NCI-H146 treated with DMSO at 0.1 percent for 48 hours (cell line): Measurements from ENCODE around the gene DUOX1.

Experiments used
- DNase-seq: peaks from one replicate; lab custom pipeline; 2025; ENCODE audit not compliant: unreplicated experiment; lab: John Stamatoyannopoulos, UW

DUOX1 gene

DNA sequence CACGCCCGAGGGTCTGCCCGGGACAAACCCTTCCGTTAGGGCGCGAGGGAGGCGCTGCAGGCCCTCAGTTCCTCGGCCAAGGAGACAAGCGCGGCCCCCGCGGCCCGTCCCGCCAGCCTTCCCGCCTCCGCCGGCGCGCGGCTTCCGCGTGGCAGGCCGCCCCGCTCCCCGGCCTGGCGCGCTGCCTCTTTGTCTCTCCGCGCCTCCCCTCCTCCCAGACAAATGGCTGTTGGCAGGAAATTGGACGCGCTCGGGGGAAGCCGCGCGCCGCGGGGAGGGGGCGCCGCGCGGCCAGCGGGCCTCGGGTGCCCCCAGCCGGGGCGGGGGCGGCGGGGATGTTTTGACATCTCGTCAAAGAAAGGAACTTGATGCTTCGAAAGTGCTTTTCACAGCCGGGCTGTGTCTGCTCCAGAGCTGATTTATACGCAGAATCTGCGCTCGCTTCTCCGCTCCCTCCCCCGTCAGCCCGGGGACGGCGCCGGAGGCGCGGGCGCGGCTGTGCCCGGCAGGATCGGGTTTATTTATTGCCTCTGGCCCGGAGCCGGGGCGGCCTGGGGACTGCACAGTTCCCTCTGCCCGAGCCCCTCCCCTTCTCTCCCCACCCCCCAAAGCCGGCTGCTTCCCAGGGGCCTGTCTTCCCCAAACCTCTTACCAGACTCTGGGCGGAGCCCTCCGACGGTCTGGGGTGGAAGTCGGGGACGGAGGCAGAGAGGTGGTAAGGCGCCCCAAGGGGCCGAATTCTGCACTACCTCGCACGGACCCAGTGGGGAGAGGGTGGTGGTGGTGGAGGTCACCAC lies 37.2 kb downstream of the DUOX1 start:
- DNase-seq, result peak; percentile 25

DNA sequence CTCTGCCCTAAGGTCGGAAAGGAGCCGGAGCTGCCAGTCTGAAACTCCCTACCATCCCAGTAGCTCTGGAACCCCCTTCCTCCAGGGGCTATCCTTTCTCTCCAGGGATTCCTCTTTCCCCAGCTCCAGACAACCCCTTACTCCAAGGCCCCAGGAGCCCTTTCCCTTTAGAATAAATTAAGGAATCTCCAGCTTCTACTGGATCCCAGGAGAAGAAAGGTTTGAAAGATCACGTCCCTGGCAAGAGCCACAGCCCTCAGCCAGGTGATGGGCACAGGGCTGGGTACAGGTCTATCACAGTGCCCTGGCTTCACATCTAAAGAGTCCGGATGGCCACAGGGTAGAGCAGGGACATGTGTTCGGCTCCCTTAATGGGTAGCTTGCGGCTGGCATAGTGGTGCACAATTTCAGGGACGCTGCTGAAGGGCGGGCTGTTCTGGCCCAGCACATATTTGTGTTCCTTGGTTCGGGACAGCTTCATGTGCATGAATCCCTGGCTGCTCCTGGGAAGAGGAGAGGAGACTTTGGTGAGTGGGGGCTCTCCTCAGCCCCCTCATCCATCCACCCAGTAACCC lies 37.9 kb downstream of the DUOX1 start:
- DNase-seq, result no peak

DNA sequence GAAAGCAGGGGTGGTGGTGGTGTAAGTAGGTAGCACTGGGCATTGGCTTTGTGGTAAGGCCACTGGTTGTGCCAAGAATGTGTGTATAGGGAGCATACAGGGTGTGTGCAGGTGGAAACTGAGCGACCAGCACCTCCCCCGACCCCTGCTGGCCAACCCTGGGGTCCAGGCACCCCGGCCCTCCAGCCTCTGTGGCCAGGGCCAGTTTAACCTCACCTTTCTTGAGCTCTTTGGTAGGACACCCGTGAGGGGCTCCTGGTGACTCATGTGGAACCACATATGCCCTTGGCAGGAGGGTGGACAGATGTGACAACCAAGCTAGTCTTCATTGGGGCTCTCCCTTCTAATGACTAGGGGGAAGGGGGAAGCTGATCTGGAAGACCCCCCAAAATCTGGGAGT lies 38.5 kb downstream of the DUOX1 start:
- DNase-seq, result no peak

DNA sequence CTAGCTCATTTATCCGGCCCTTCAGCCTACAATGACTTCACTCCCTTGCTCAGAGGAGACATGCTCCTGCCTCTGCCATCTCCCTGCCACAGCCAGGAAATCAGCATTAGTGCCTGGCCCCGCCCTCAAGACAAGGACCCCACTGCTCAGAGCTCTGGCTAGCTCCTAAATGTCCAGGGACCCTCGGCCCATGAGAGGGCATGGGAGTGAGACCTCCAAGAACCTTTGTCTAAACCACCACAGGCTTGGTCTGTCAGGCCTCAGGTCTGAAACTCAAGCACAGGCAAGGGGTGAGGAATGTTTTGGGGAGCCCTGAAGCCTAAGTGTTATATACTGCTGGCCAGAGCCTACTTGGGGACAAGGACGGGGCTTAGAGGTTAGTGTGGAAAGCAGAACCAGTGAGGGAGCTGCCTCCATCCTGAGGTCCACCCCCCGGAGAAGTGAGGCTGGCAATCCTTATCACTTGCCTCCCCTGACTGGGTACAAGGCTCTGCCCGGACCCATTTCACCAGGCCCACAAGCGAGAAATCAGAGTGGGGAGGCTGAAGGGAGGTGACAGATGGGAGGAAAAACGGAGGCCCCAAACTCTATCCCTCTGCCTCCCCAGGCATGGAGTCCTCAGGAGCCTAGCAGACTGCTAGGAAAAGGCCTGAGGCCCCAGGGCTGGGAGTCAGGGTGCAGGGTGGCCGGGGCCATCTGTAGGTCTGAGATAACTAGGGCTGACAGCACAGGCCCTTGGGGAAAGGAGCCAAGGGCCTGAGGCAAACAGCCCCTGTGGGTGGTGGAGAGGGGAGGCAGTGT lies 39.2 kb downstream of the DUOX1 start:
- DNase-seq, result no peak

DNA sequence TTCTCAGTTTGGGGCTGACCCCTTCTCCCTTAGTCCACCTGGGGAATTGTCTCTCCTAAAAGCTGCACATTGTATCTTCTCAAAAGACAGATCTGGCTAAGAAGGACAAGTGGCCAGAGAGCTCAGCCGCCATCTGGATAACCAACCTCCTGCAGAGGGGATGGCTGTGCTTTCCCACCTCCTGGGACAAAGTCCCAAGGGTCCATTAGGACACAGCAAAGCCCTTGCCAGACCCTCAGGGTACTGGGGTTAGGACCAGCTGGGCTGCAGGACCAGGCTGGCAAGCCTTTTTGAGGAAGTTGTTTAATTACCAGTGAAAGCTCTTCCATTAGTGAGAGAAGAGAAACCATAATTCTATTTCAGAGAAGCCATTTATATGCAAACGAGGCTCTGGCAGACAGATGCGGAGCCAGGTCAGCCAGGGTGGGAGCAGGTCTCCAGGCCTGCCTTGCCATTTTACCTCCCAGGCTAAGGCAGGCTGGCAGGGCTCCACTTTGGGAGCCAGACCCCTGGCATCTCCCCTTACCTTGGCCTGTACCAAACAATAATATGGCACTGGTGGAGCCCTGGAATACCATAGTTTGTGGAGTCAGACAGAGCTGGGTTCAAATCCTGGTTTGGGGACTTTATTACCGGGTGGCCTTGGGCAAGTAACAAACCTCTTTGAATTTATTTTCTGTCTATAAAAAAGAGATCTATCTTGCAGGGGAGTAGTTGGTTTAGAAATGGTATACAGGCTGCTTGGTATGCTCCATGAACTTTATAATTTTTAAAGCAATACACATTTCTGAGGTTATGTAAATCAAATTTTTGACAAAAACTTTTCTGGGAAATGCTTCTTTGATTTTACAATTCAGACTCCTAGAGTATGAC lies 40.0 kb downstream of the DUOX1 start:
- DNase-seq, result no peak

DNA sequence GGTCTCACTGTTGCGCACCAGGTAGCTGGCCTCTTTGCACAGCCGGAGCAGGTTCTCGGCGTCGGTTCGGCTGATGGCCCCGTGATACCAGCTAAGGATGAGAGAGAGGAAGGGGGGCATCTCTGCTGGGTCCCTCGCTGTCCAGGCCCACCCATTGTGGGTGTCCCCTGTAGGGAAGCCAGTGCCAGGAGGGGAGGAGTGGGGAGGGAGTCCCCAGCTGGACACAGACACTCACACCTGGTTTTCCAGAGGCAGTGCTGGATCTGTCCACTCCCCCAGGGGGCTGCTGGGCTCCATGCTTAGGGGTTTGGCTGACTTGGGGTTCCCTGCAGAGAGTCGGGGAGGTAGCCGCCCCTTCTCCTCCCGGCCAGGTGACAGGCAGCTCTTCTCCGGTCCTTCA lies 42.1 kb downstream of the DUOX1 start:
- no peak for DNase-seq

DNA sequence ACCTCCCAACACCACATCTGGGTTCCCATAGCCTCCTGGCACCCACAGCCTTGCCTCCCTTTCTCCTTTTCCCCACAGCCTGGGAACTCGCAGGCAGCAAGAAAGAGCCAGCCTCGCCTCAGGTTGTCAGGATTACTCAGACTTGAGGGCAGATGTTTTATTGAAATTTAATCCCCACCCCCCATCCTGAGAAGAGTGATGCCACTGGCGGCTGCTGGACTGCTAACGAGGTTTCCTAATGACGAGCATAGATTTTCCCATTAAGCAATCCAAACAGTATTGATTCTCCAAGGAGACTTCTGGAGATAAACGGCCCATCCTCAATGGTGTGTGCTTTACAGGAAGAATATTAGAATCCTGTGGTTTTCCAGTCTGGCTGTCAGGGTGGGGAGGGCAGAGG lies 44.3 kb downstream of the DUOX1 start:
- DNase-seq, result no peak

DNA sequence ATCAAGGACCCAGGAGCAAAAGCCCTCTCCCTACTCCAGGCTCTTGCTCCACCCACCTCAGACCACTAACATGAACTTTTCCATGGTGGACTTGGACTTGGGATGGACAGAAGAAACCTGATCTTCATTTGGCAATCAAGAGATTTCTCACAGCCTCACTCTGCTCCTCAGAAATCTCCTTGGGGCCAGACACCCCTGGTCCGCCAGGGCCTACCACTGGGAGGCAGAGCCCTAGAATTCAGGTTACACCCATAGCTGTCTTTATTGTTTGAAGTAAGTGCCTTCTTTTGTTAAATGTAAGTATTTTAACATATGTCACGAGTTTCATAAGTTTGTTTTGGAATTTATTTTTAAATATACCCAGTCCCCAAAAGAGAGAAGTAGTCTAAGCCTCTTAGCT lies 44.8 kb downstream of the DUOX1 start:
- DNase-seq, result no peak

DNA sequence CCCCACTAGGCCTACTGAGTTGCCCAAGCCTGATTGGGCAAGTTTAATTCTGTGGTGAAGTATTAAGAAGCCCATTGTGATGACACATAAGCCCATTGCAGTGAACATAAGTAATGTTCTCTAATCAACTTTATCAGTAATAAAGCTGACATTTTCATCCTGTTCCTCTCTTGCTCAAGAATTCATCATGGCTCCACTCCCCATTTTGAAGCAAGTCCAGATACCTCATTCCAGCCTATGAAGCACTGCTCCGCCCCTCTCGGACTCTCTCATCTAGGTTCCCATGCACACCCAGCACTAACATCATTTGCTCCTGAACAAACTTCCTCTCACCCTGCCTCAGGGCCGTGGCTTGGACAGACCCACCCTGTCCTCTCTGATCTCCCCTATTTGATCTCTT lies 47.5 kb downstream of the DUOX1 start:
- DNase-seq, result no peak

DNA sequence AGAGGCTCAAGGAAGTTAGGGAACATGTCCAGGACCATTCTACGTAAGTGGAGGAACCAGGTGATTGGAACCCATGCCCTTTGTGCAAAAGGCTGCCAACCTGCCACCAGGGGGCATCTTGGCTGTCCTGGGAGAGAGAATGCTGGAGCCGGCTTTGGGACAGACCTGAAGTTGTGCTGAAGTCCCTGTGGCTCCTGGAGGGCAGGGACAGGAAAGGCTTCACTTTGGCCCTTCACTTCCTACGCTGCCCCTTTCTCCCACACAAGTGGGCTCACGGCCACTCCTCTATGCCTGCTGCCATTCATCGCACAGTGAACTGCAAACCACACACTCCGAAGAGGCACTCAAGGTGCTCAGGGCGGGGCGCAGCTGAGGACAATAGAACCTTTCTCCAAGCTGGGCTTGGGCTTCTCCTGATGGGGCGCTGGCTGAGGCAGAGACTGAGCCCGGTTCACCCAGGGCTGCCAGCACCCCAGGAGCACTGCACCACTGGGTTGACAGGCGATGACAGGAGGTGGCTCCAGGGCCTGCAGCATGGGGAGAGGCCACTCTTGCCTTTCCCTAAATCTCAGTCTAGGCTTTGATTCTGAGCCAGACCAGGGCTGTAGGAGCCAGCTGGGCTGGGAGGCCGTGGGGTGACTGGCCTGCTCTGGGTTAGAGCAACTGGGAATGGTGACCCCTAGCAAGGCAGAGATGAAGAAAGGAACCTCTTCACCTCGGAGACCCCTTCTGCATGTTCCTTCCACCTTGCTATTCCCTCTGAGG lies 49.6 kb downstream of the DUOX1 start:
- DNase-seq, result no peak

DNA sequence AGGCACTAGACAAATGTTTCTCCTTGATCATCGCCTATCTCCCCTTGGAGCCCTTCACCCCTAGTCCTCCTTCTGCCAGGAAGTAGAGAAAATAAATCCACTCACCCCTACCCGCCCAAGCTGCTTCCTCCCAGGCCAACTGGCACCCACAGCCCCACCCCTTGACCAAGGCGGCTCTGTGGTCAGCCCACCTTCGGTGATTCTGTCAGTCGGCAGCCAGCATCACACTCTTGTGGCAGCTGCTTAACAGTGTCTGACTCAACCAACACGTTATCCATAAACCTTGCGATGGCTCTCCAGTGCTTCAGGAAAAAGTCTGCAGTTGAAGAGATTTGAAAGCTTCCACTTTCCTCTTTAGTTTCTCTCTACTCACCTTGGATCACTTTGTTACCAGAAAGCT lies 50.4 kb downstream of the DUOX1 start:
- DNase-seq, result no peak

DNA sequence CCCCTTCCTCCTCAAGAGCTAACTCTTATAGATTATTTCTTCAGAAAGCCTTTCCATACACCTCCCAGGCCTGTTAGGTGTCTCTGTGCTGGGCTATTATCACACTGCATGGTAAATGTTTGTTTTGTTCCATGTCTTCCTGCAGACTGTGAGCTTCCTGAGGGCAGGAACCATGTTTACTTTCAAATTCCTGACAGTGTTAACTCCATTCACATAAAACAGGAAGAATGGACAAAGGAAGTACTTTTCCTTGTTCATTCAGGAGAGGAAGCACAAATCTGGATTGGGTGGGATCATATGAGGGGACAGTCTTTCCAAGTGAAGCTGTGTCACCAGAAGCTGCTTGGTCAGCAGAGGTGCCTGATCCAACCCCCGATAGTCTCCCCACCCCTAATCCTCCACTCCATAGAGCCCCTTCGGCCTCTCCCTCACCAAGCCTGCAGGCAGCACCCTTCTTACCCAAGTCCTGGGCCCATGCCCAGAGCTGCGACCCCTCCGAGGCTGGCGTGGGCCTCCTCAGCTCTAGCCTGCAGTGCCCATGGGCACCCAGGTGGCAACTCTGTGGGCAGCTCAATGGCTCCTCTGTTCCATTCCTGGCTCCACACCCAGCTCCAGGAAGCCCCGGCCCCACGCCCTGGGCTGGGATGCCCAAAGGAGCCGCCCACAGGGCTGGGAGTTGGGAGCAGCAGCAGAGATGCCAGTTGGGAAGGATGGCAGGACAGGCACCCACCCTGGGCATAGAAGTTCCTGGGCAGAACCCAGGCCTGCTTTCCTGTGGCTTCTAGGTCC lies 51.0 kb downstream of the DUOX1 start:
- no peak for DNase-seq

DNA sequence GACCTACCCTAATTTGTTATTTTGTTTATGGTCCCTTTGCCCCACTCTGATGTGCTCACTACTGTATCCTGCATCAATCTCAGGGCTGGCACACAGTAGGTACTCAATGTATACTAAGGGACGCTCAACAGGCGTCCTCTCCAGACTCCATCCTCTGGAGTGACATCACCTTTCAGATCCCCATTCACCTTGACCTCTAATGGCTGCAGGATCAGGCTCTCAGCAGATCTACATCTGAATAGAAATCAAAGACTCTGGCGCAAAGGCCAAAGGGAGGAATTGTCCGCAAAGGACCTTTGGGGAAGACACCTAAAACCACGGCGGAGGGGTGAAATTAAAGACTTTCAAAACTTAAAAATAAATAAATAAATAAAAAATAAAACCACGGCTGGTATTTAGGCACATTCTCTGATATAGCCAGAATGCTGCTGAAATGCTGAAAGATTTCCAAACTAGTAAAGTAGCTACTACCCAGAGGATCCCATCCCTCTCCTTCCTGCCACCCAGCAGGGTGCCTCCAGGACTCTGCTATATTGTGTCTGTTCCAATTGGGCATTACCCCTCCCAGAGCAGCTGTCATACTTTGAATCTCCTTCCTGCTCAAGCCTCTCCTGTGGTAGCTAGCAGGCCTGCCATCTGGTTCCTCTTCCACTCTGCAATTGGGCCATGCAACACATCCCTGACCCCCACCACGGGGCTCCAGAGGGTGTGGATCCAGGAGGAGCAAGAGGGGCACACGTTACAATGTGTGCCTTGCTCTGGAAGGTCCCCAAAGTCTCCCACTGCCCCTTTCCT lies 51.9 kb downstream of the DUOX1 start:
- DNase-seq, result no peak

DNA sequence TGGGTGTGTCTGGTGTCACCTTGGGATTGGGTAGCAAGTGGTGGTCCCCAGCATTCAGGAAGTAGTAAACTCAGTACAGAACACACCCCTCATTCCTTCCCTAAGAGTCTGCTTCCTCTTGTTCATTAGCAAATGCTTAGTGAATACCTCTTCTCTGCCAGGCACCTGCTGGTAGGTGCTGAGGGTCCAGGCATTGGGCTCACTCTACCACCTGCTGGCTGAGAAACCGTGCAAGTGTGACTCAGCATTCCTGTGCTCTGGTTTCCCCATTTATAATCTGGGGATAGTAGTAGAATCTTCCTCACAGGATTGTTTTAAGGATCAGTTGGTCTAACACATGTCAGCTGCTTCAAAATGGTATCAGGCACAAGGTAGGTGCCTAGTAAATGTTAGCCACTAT lies 53.2 kb downstream of the DUOX1 start:
- no peak for DNase-seq

DNA sequence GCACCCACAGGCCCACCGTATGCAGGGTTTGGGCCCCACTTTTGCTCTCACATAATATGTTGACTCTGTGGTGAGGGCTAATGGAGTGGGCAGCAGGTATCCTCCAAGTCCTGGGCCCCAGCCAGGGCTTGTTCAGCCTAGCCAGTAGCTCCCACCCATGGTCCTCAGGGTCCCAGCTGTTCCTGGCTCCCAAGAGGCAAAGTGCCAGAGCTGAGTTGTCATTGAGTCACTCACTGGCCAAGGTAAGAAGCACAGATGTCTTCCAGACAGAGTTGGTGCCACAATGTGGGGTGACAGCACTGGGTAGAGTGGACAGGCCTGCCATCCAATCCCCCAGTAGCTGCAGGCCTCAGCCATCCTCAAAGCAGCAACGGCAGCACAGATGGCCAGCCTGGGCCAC lies 53.7 kb downstream of the DUOX1 start:
- DNase-seq, result no peak

DNA sequence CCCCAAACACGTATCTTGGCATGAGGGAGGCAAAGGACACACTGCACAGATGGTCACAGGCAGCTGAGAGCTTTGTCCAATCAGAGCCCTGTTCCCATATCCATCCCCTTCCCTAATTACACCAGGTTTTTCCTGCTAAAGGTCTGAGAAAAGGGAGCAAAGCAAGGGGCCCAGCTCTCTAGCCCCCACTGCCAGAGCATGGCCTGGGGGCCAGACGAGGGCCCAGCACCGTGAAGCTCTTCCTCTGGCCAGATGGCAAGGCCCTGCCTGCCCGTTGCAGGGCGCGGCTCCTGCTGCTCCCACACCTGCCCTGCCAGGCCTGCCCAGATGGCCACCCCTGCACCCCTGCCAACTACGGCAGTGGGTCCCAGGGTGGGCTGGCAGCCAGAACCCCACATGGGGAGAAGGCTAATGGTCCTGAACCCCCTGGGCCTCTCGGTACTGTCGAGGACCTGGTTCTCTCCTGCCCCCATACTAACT lies 54.8 kb downstream of the DUOX1 start:
- DNase-seq, result no peak

DNA sequence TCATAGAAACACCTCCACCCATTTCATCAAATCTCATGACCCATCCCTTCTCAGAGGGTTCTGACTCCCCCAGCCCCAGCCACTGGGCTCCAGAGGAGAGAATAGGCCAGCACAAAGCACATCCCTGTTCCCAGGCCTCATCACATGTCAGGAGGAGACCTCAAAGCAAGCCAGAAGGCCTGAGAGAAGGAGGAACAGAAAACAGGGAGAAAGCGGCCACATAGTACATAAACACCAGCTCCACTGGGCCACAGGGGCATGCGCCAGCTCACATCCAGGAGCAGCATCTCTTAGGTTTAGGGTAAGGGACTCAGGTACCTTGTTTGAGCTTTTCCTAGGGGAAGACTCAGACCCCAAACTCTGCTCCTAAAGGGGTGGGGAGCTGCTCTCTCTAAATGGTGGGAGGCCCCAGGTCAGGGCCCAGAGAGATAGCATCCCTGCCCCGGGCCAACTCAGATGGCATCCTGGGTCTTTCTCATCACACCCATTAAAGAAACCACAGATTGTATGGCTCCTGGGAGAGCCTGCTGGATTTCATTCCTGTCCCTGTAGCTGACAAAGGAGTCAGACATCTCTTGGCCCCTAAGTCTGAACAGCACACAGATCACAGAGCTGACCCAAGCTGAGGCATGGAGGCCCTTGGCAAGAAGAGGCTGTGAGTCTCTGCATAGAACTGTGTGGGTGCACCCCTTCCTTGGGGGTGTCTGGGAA lies 55.4 kb downstream of the DUOX1 start:
- DNase-seq, result no peak
